HCT116 (cell line): ENCODE measurements around the gene C5orf34. TPM values are rescaled to one million over a fixed set of nuclear protein-coding genes. Genes with fewer than 3 reads are reported as not detected.

Experiments
- ATAC-seq: fragments of 200-7000 bp; cut with Tn5 transposase; 2 replicates; pipeline ENCODE4 v1.9.1; 2020; ENCODE audit warnings: mild to moderate bottlenecking, moderate library complexity
- BruUV-seq: library from RNA; stranded (reverse); fragments of 400-500 nt; replicated peaks from 2 replicates; lab custom pipeline; 2021; lab: Mats Ljungman, UMichigan
- CTCF ChIA-PET: fragments of 300-600 bp; sonication (Branson Sonifier 250); formaldehyde crosslinking; loops from one replicate; lab custom pipeline; 2021; ENCODE audit warnings: antibody characterized with exemption; lab: Charles Lee
- POLR2A ChIA-PET: fragments of 300-600, 350-600 bp; sonication (Branson Sonifier 250); formaldehyde crosslinking; loops from one replicate; lab custom pipeline; 2021; ENCODE audit warnings: antibody characterized with exemption; lab: Charles Lee
- RAD21 ChIA-PET, 2 experiments: fragments of 300-600 bp; sonication (Branson Sonifier 250); formaldehyde crosslinking; loops; one replicate each; lab custom pipeline; 2023; ENCODE audit warnings: low total read pairs in 2 of 2; ENCODE audit not compliant: uncharacterized antibody in 2 of 2, unreplicated experiment in 2 of 2, low non-redundant PET in 1 of 2; lab: Charles Lee
- DNase-seq: peaks from one replicate; pipeline ENCODE4 v3.0.0-alpha.2; 2010; ENCODE audit warnings: low read depth, low spot score
- H2AFZ ChIP-seq: fragments of 200-600 bp; shearing (Covaris generic), sonication (generic); 2 replicates; pipeline ENCODE4 v1.6.1; 2017; ENCODE audit warnings: low read depth, mixed run types, mixed read lengths, antibody characterized with exemption, low read length; ENCODE audit not compliant: poor library complexity, severe bottlenecking
- H3K27ac ChIP-seq: 2 replicates; pipeline ENCODE4 v1.5.1; 2012; ENCODE audit warnings: low read depth, low read length
- H3K27me3 ChIP-seq: fragments of 200-600 bp; sonication (generic); 2 replicates; pipeline ENCODE4 v1.6.1; 2016; ENCODE audit warnings: mixed run types, low read length, mixed read lengths; ENCODE audit not compliant: insufficient read depth
- H3K36me3 ChIP-seq, 2 experiments: fragments of 200-500 bp in 1 of 2; fragments of 200-600 bp in 1 of 2; sonication (Bioruptor generic) in 1 of 2; sonication (generic) in 1 of 2; 2 replicates each; pipeline versions ENCODE4 v1.5.1 to v1.6.1; 2014 to 2016; ENCODE audit warnings: low read length in 2 of 2, inconsistent platforms in 1 of 2, mixed read lengths in 1 of 2, mixed run types in 1 of 2; ENCODE audit not compliant: insufficient read depth in 2 of 2, control insufficient read depth in 1 of 2
- H3K4me1 ChIP-seq, 2 experiments: fragments of 200-600 bp in 1 of 2; sonication (generic) in 1 of 2; 2 replicates each; pipeline versions ENCODE4 v1.5.1 to v1.6.1; 2012 to 2017; ENCODE audit warnings: low read length in 2 of 2, inconsistent platforms in 1 of 2, mild to moderate bottlenecking in 1 of 2, mixed read lengths in 1 of 2, mixed run types in 1 of 2, moderate library complexity in 1 of 2; ENCODE audit not compliant: insufficient read depth in 2 of 2, control insufficient read depth in 1 of 2
- H3K4me2 ChIP-seq: fragments of 200-600 bp; sonication (generic); 2 replicates; pipeline ENCODE4 v1.6.1; 2017; ENCODE audit warnings: mixed run types, low read length, mixed read lengths
- H3K4me3 ChIP-seq, 2 experiments: fragments of 200-600 bp in 1 of 2; sonication (generic) in 1 of 2; replicated peaks in 1 of 2; 2 replicates each; pipeline ENCODE4 v1.5.1; 2011 to 2016; ENCODE audit warnings: low read length in 2 of 2, control low read depth in 1 of 2, low read depth in 1 of 2, mild to moderate bottlenecking in 1 of 2, mixed read lengths in 1 of 2, mixed run types in 1 of 2
- H3K79me2 ChIP-seq: fragments of 200-600 bp; sonication (generic); 2 replicates; pipeline ENCODE4 v1.6.1; 2017; ENCODE audit warnings: mild to moderate bottlenecking, mixed run types, low read length, moderate library complexity, mixed read lengths; ENCODE audit not compliant: insufficient read depth
- H3K9ac ChIP-seq: fragments of 200-600 bp; sonication (generic); 2 replicates; pipeline ENCODE4 v1.6.1; 2016; ENCODE audit warnings: low read length, mixed read lengths
- H3K9me2 ChIP-seq: fragments of 200-600 bp; sonication (generic), shearing (Covaris generic); 2 replicates; pipeline ENCODE4 v1.6.1; 2017; ENCODE audit warnings: mixed run types, mild to moderate bottlenecking, moderate library complexity; ENCODE audit not compliant: insufficient read depth
- H3K9me3 ChIP-seq, 2 experiments: fragments of 200-500 bp in 1 of 2; fragments of 200-600 bp in 1 of 2; sonication (Bioruptor generic) in 1 of 2; sonication (generic) in 1 of 2; 2 replicates each; pipeline ENCODE4 v1.6.1; 2014 to 2017; ENCODE audit warnings: low read length in 2 of 2, mixed read lengths in 2 of 2, inconsistent platforms in 1 of 2, low read depth in 1 of 2, mild to moderate bottlenecking in 1 of 2, mixed run types in 1 of 2, moderate library complexity in 1 of 2; ENCODE audit not compliant: control insufficient read depth in 1 of 2, insufficient read depth in 1 of 2
- H4K20me1 ChIP-seq: fragments of 200-600 bp; sonication (generic), shearing (Covaris generic); 2 replicates; pipeline ENCODE4 v1.6.1; 2017; ENCODE audit warnings: mixed run types, mild to moderate bottlenecking, moderate library complexity; ENCODE audit not compliant: insufficient read depth
- CBX3 ChIP-seq: IDR thresholded peaks from 2 replicates; pipeline ENCODE4 v1.6.1; 2012; ENCODE audit warnings: low read depth
- CEBPB ChIP-seq: IDR thresholded peaks from 2 replicates; pipeline ENCODE4 v1.6.1; 2012; ENCODE audit warnings: low read depth
- EGR1 ChIP-seq: IDR thresholded peaks from 2 replicates; pipeline ENCODE4 v1.6.1; 2012; ENCODE audit warnings: low read depth
- ELF1 ChIP-seq: IDR thresholded peaks from 2 replicates; pipeline ENCODE4 v1.6.1; 2012; ENCODE audit warnings: low read depth, borderline replicate concordance
- EZH2phosphoT487 ChIP-seq: fragments of 200-600 bp; IDR thresholded peaks from 2 replicates; pipeline ENCODE4 v1.6.1; 2018; ENCODE audit warnings: antibody characterized with exemption, borderline replicate concordance
- FOSL1 ChIP-seq: IDR thresholded peaks from 2 replicates; pipeline ENCODE4 v1.6.1; 2012; ENCODE audit warnings: low read depth
- POLR2AphosphoS5 ChIP-seq: IDR thresholded peaks from 2 replicates; pipeline ENCODE4 v1.6.1; 2011; ENCODE audit warnings: mild to moderate bottlenecking, low read depth, low read length, moderate library complexity
- intact Hi-C: fragments of 100-400 bp; cut with micrococcal nuclease; formaldehyde crosslinking; loops from 2 replicates; pipeline ENCODE4 v1.10.0; 2022
- total RNA-seq: library from RNA; stranded (reverse); gene quantifications from one replicate; pipeline ENCODE4 v1.2.1, GENCODE V29; 2021; ENCODE audit not compliant: unreplicated experiment
- TF ChIP-seq, protein P1 (sequence below): IDR thresholded peaks from 2 replicates; pipeline ENCODE4 v1.6.1; 2012
- TF ChIP-seq, protein P2 (sequence below): IDR thresholded peaks from 2 replicates; pipeline ENCODE4 v1.6.1; 2012; ENCODE audit warnings: low read depth
- TF ChIP-seq, protein P3 (sequence below), 3 experiments: fragments of 200-600 bp in 1 of 3; sonication (generic) in 1 of 3; IDR thresholded peaks in 2 of 3; conservative IDR thresholded peaks in 1 of 3; 2 replicates each; pipeline ENCODE4 v1.5.1; 2012 to 2017; ENCODE audit warnings: low read depth in 2 of 3, low read length in 2 of 3, antibody characterized with exemption in 1 of 3, borderline replicate concordance in 1 of 3, control low read depth in 1 of 3, mild to moderate bottlenecking in 1 of 3, mixed read lengths in 1 of 3, mixed run types in 1 of 3, moderate library complexity in 1 of 3; ENCODE audit not compliant: insufficient read depth in 1 of 3

C5orf34 gene
- total RNA-seq, 1 experiment from 2014 or later = 4.8 TPM

DNA sequence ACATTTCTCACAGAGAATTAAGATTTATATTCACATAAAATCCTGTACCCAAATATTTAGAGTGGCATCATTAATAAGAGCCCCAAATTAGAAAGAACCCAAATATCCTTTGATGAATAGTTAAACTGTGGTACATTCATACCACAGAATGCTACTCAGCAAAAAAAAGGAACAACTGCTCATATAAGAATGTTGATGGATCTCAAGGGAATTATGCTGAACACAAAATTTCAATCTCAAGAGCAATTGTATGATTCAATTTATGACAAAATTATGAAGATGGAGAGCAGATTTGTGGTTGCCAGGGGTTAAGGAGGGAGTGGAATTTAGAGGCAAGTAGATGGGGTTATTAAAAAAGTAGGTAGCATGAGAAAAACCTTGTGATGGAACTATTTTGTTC is 46.4 kb upstream of the C5orf34 start:
- DNase-seq = no peak
- ChIA-PET RAD21 (no interaction called here), POLR2A (no interaction called here)
- BruUV-seq = no TSS peak
- Histone ChIP-seq H3K9ac (no peak overlapping the region), H3K36me3 (no peaks in the 10 kb centered on the region), H3K4me1 (peaks cover 4 to 10% of the 10 kb centered on the region in 2 experiments; a peak in 2 of 4 replicates), H3K4me3 (no peak overlapping the region)
- ATAC-seq = no peak
- intact Hi-C loops = no loop called here
- TF ChIP-seq, protein P1, sequence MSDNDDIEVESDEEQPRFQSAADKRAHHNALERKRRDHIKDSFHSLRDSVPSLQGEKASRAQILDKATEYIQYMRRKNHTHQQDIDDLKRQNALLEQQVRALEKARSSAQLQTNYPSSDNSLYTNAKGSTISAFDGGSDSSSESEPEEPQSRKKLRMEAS = no peak
- TF ChIP-seq EZH2phosphoT487 (no peak), EGR1 (no peak), CEBPB (no peak), POLR2AphosphoS5 (no peak), FOSL1 (no peak), CBX3 (no peak), ELF1 (no peak)
- TF ChIP-seq, protein P2, sequence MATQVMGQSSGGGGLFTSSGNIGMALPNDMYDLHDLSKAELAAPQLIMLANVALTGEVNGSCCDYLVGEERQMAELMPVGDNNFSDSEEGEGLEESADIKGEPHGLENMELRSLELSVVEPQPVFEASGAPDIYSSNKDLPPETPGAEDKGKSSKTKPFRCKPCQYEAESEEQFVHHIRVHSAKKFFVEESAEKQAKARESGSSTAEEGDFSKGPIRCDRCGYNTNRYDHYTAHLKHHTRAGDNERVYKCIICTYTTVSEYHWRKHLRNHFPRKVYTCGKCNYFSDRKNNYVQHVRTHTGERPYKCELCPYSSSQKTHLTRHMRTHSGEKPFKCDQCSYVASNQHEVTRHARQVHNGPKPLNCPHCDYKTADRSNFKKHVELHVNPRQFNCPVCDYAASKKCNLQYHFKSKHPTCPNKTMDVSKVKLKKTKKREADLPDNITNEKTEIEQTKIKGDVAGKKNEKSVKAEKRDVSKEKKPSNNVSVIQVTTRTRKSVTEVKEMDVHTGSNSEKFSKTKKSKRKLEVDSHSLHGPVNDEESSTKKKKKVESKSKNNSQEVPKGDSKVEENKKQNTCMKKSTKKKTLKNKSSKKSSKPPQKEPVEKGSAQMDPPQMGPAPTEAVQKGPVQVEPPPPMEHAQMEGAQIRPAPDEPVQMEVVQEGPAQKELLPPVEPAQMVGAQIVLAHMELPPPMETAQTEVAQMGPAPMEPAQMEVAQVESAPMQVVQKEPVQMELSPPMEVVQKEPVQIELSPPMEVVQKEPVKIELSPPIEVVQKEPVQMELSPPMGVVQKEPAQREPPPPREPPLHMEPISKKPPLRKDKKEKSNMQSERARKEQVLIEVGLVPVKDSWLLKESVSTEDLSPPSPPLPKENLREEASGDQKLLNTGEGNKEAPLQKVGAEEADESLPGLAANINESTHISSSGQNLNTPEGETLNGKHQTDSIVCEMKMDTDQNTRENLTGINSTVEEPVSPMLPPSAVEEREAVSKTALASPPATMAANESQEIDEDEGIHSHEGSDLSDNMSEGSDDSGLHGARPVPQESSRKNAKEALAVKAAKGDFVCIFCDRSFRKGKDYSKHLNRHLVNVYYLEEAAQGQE = no peak
- TF ChIP-seq, protein P3, sequence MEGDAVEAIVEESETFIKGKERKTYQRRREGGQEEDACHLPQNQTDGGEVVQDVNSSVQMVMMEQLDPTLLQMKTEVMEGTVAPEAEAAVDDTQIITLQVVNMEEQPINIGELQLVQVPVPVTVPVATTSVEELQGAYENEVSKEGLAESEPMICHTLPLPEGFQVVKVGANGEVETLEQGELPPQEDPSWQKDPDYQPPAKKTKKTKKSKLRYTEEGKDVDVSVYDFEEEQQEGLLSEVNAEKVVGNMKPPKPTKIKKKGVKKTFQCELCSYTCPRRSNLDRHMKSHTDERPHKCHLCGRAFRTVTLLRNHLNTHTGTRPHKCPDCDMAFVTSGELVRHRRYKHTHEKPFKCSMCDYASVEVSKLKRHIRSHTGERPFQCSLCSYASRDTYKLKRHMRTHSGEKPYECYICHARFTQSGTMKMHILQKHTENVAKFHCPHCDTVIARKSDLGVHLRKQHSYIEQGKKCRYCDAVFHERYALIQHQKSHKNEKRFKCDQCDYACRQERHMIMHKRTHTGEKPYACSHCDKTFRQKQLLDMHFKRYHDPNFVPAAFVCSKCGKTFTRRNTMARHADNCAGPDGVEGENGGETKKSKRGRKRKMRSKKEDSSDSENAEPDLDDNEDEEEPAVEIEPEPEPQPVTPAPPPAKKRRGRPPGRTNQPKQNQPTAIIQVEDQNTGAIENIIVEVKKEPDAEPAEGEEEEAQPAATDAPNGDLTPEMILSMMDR (IDR thresholded peaks at IDR 0.05 in 2 of 3, conservative IDR thresholded peaks at IDR 0.05 in 1 of 3; ENCODE audit: borderline replicate concordance in 1 of 3, insufficient read depth in 1 of 3, low read depth in 2 of 3, low read length in 2 of 3) = no peak
- TF ChIP-seq, all 23 proteins: peak for 0
- H3K27me3 ChIP-seq = no peaks in the 10 kb centered on the region
- H3K79me2 ChIP-seq = peaks cover under 1% of the 10 kb centered on the region; the same call in 1 of the 2 replicates
- no peaks in the 10 kb centered on the region for H3K9me2 ChIP-seq
- CTCF ChIA-PET = no interaction called here
- H3K9me3 ChIP-seq = no peaks in the 10 kb centered on the region
- no peaks in the 10 kb centered on the region for H4K20me1 ChIP-seq
- no peak overlapping the region for H3K27ac ChIP-seq
- no peak overlapping the region for H3K4me2 ChIP-seq
- H2AFZ ChIP-seq = no peak overlapping the region
